GM18951 (cell line): Measurements from ENCODE around the gene GDF10.

ENCODE experiments used
- POLR2A ChIP-seq: IDR thresholded peaks from 4 replicates; pipeline ENCODE4 v1.6.1; 2011; ENCODE audit warnings: mild to moderate bottlenecking; ENCODE audit not compliant: insufficient read length, insufficient read depth; ENCODE audit errors: extremely low read depth
- in situ Hi-C: fragments of 300-500 bp; cut with MboI; formaldehyde crosslinking; loops from one replicate; pipeline ENCODE4 v1.12.0; 2022; ENCODE audit warnings: low sequenced_read_pairs, mixed read lengths, inconsistent platforms; ENCODE audit not compliant: unreplicated experiment

The GDF10 gene

GRCh38 chr10:47318706-47319105 is 18.7 kb downstream of the GDF10 start:
- in situ Hi-C loops: loop anchor here (25.0 kb wide), 1 partner anchor 281 kb away; no protein-coding TSS in a partner anchor
- TF ChIP-seq POLR2A: no peak

- in situ Hi-C loops: loop anchor here (25.0 kb wide), 1 partner anchor 282 kb away; no protein-coding TSS in a partner anchor
- TF ChIP-seq POLR2A: no peak
Measured at GRCh38 chr10:47319784-47320183, 19.8 kb downstream of the GDF10 start.

GRCh38 chr10:47320812-47321211 is 20.8 kb downstream of the GDF10 start:
- no peak for TF ChIP-seq POLR2A
- in situ Hi-C loops: loop anchor here (25.0 kb wide), 1 partner anchor 284 kb away; no protein-coding TSS in a partner anchor

GRCh38 chr10:47321521-47322195 is 21.7 kb downstream of the GDF10 start:
- TF ChIP-seq POLR2A: no peak
- in situ Hi-C loops: loop anchor here (25.0 kb wide), 1 partner anchor 284 kb away; no protein-coding TSS in a partner anchor

GRCh38 chr10:47322300-47323061 is 22.5 kb downstream of the GDF10 start, which contains the start of gene GDF2:
TSS of gene GDF2 (plus strand) at chr10:47322454. CDS start at chr10:47322669, 215 bp downstream.
- in situ Hi-C loops: loop anchor here (25.0 kb wide), 1 partner anchor 285 kb away; no protein-coding TSS in a partner anchor
- TF ChIP-seq POLR2A: no peak

GRCh38 chr10:47323087-47323486 is 23.1 kb downstream of the GDF10 start:
- no peak for TF ChIP-seq POLR2A
- in situ Hi-C loops: loop anchor here (25.0 kb wide), 1 partner anchor 286 kb away; no protein-coding TSS in a partner anchor

GRCh38 chr10:47323636-47324296 is 23.8 kb downstream of the GDF10 start:
- TF ChIP-seq POLR2A: no peak
- in situ Hi-C loops: loop anchor here (25.0 kb wide), 1 partner anchor 286 kb away; no protein-coding TSS in a partner anchor

GRCh38 chr10:47325303-47326291 is 25.6 kb downstream of the GDF10 start:
- in situ Hi-C loops: no loop called here
- no peak for TF ChIP-seq POLR2A

- TF ChIP-seq POLR2A: no peak
- in situ Hi-C loops: no loop called here
Measured at GRCh38 chr10:47326306-47326926, 26.4 kb downstream of the GDF10 start.

- no peak for TF ChIP-seq POLR2A
- in situ Hi-C loops: no loop called here
Measured at GRCh38 chr10:47326927-47327330, 26.9 kb downstream of the GDF10 start.

GRCh38 chr10:47329855-47330254 is 29.9 kb downstream of the GDF10 start:
- no peak for TF ChIP-seq POLR2A
- in situ Hi-C loops: no loop called here

GRCh38 chr10:47330366-47330765 is 30.4 kb downstream of the GDF10 start:
- in situ Hi-C loops: no loop called here
- no peak for TF ChIP-seq POLR2A
